Endothelial cell of umbilical vein (primary cell): ENCODE data around the gene CCDC183.

ENCODE experiments used
- CTCF ChIP-seq, 2 donors: IDR thresholded peaks; 1 replicate in 1 of 2; 2 replicates in 1 of 2; pipeline ENCODE4 v1.5.1; 2011; ENCODE audit warnings: low read length in 2 of 2, mild to moderate bottlenecking in 2 of 2, moderate library complexity in 2 of 2, control low read depth in 1 of 2, inconsistent platforms in 1 of 2, low read depth in 1 of 2; ENCODE audit not compliant: insufficient read depth in 1 of 2; ENCODE audit errors: extremely low read depth in 1 of 2
- EZH2 ChIP-seq: IDR thresholded peaks from 2 replicates; pipeline ENCODE4 v1.6.1; 2012; ENCODE audit warnings: borderline replicate concordance, low read depth, mild to moderate bottlenecking, moderate library complexity, low read length, inconsistent platforms; ENCODE audit not compliant: severe bottlenecking
- JUN ChIP-seq: IDR thresholded peaks from 2 replicates; pipeline ENCODE4 v1.6.1; 2011; ENCODE audit warnings: borderline replicate concordance, low read depth; ENCODE audit not compliant: insufficient read length, insufficient read depth
- MAX ChIP-seq: IDR thresholded peaks from 2 replicates; pipeline ENCODE4 v1.6.1; 2011; ENCODE audit not compliant: insufficient read depth, insufficient read length
- MYC ChIP-seq: IDR thresholded peaks from one replicate; pipeline ENCODE4 v1.6.1; 2011; ENCODE audit warnings: mild to moderate bottlenecking, low read depth, low read length
- POLR2A ChIP-seq: IDR thresholded peaks from 2 replicates; pipeline ENCODE4 v1.6.1; 2012; ENCODE audit warnings: low read depth, mild to moderate bottlenecking, control low read depth, low read length
- POLR2AphosphoS5 ChIP-seq: IDR thresholded peaks from 2 replicates; pipeline ENCODE4 v1.6.1; 2012; ENCODE audit warnings: low read depth, mild to moderate bottlenecking, control low read depth, low read length, moderate library complexity; ENCODE audit not compliant: insufficient read depth

GRCh38 chr9:136764301-136764891 lies 31.7 kb upstream of the CCDC183 start, which contains the start of gene LCN15:
- TF ChIP-seq CTCF (IDR thresholded peaks at IDR 0.05; ENCODE audit: extremely low read depth in 1 of 2, insufficient read depth in 1 of 2, low read depth in 1 of 2, low read length in 2 of 2) = no peak
- TF ChIP-seq POLR2AphosphoS5 = no peak
- no peak for TF ChIP-seq EZH2
- no peak for TF ChIP-seq MAX
- TF ChIP-seq POLR2A = no peak
- no peak for TF ChIP-seq JUN
- no peak for TF ChIP-seq MYC
